Stimulated activated CD8-positive, alpha-beta memory T cell treated with anti-CD3 and anti-CD28 coated beads, Interleukin-12 subunit alpha, Interleukin-12 subunit beta, amount 100 ng/mL, for 24 hours (primary cell): ENCODE data around the gene CYP4F12.

Experiments
- DNase-seq: peaks from one replicate; pipeline ENCODE4 v3.0.0-alpha.2; 2020; ENCODE audit errors: extremely low read depth

Gene CYP4F12

GRCh38 chr19:15714638-15715037 lies 41.8 kb downstream of the CYP4F12 start:
- DNase-seq, result no peak

DNA sequence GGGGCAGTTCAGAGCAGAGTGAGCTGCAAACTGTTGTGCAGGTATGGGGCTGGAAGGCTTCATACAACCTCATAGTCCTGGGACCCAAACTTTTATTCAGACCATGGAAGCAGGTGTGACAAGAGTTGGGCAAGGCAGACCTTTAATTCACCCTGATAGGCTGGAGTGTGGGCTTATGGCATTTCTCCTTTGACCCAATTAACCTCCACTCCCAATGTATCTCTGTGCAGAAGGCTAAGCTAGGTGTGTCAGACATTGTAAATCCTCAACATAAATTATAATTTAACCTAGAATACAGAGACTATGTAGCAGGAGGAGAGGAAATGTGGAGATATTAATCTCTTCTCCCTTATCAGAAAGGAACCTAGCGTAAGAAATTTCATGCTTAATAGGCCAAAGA lies 42.8 kb downstream of the CYP4F12 start:
- DNase-seq, result no peak

DNA sequence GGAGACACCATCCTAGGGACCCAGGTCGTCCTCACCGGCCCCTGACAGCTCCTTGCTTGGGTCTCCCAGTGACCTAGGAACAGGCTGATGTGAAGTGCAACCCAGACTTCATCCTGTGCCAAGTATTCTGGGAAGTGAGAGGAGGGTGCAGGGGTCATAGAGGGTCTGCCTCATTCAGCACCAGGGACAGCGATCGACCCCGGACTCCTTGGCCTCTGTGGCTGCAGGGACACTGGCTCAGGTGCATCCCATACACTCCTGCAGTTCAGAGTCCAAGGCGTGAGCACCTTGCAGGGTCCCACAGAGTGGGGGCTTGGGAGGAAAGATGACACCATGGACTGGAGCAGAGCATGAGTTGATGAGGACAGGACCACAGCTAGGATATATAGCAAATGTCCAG lies 44.9 kb downstream of the CYP4F12 start:
- no peak for DNase-seq

DNA sequence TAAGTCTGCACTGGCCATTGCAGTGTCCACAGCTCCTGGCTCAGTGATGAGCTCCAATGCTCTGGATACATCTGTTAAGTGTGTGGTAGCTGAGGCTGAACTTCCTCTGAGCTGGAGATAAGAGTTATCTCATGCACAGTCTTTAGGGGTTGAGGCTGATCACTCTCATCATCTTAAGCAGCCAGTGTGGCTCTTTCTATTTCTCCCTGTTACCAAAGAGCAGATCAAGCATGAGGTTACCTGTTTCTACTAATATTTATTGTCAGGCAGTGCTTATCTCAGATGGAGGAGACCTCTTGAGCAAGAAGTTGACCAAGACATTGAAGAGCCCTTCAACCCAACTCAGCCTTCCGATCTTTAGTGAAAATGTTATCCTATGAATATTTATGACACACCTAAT lies 48.4 kb downstream of the CYP4F12 start:
- no peak for DNase-seq

- DNase-seq, result no peak
Measured at GRCh38 chr19:15722956-15723355, 50.1 kb downstream of the CYP4F12 start.

- no peak for DNase-seq
Measured at GRCh38 chr19:15727724-15728123, 54.8 kb downstream of the CYP4F12 start, which contains the start of gene OR10H2. TSS of gene OR10H2 (plus strand) at chr19:15728024. CDS start at chr19:15728044, 20 bp downstream.

- DNase-seq, result no peak
Measured at GRCh38 chr19:15730538-15730937, 57.7 kb downstream of the CYP4F12 start.

DNA sequence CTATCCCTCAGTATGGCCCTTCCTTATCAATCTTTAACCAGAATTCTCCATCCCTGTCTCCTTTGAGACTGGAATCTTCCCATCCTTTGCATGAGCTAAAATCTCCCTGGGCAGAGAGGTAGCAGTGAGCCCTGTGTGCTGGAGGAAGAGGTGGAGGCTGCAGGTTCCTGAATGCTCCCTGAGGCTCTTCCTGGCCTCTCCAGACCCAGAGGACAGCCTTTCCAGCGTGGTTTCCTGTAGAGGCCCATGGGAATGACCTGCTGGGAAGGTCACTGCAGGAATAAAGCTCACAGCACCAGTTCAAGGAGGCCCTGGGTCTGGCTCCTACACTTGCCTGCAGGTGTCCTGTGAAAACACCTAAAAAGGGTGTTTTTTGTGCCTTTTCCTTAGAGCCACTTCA lies 59.5 kb downstream of the CYP4F12 start:
- no peak for DNase-seq

DNA sequence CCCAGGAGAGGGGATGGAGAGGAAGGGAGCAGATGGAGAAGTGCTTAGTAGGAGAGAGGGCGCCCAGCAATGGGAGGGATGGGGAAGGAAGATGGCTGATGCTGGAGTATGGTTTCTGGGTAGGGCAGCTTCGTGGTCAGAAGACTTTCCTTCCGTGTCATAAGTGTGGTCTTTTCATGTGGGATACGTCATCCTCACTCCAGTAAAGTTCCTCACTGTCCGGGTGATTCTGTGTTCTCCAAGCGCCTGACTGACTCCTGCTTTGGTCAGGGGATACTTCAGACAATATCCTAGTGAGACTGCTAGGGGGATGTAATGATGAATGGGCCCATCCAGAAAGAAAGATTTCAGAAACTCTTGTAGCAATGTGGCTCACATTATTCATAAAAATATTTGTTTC lies 61.0 kb downstream of the CYP4F12 start:
- no peak for DNase-seq

DNA sequence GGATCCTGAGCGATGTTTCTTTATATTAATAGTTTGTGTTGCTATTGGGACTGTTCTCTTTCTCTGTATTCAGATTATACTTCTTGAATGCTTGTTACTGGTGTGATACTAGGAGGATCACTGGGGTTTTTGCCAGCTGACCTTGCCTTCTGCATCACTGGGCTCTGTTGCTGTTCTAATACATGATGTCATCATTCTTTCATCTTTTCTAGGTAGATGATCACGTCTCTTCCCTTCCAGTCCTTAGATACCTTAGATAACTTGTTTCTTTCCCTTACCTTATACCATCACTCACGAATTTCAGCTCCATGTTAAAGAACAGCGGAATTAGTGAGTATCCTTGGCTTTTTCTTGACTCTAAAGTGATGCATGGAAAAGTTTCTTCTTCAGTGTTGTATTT lies 64.8 kb downstream of the CYP4F12 start, which contains the start of gene OR10H3:
OR10H3 (plus strand) TSS at position 264 of the 400 bp plus-strand sequence. CDS start 3,408 bp downstream, outside the sequence.
- no peak for DNase-seq

DNA sequence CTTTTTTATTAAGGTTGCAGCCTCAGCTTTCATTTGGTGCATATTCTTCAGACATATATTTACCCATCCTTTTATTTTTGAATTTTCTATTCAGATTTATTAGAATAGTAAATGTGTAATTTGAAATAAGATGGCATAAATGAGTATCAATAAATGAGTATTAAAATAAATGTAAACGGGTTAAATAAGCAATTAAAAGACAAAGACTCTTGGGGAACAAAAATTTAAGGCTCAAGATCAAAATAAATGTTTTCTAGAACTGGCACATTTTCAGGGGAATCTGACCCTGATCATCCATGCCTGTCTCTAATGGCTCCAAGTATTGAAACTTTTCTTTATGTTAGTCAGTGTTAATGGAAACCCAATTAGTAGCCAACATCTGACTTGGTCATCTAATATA lies 67.9 kb downstream of the CYP4F12 start:
- no peak for DNase-seq
